Ishikawa (cell line): ENCODE results near the gene ARMH3.

ENCODE experiments used
- CEBPB ChIP-seq: IDR thresholded peaks from 2 replicates; pipeline ENCODE4 v1.6.1; 2012
- CREB1 ChIP-seq: IDR thresholded peaks from 2 replicates; pipeline ENCODE4 v1.6.1; 2012; ENCODE audit warnings: low read depth
- EGR1 ChIP-seq: IDR thresholded peaks from 2 replicates; pipeline ENCODE4 v1.6.1; 2012
- EP300 ChIP-seq: IDR thresholded peaks from 2 replicates; pipeline ENCODE4 v1.6.1; 2012; ENCODE audit warnings: borderline replicate concordance
- FOXM1 ChIP-seq: IDR thresholded peaks from 2 replicates; pipeline ENCODE4 v1.6.1; 2012; ENCODE audit warnings: low read depth, borderline replicate concordance
- NFIC ChIP-seq: IDR thresholded peaks from 2 replicates; pipeline ENCODE4 v1.6.1; 2012
- RAD21 ChIP-seq: IDR thresholded peaks from 2 replicates; pipeline ENCODE4 v1.6.1; 2012; ENCODE audit warnings: low read depth
- REST ChIP-seq: IDR thresholded peaks from 2 replicates; pipeline ENCODE4 v1.6.1; 2012; ENCODE audit warnings: low read depth, mild to moderate bottlenecking
- TAF1 ChIP-seq: IDR thresholded peaks from 2 replicates; pipeline ENCODE4 v1.6.1; 2012; ENCODE audit warnings: low read depth, mild to moderate bottlenecking
- TCF12 ChIP-seq: IDR thresholded peaks from 2 replicates; pipeline ENCODE4 v1.6.1; 2012; ENCODE audit warnings: low read depth
- TEAD4 ChIP-seq: IDR thresholded peaks from 2 replicates; pipeline ENCODE4 v1.6.1; 2012
- YY1 ChIP-seq: IDR thresholded peaks from 2 replicates; pipeline ENCODE4 v1.6.1; 2012; ENCODE audit warnings: low read depth
- ZBTB7A ChIP-seq: IDR thresholded peaks from 2 replicates; pipeline ENCODE4 v1.6.1; 2012; ENCODE audit warnings: low read depth
- TF ChIP-seq, protein P1 (sequence below): IDR thresholded peaks from 2 replicates; pipeline ENCODE4 v1.6.1; 2012
- TF ChIP-seq, protein P2 (sequence below): IDR thresholded peaks from 2 replicates; pipeline ENCODE4 v1.6.1; 2012

Gene ARMH3

DNA sequence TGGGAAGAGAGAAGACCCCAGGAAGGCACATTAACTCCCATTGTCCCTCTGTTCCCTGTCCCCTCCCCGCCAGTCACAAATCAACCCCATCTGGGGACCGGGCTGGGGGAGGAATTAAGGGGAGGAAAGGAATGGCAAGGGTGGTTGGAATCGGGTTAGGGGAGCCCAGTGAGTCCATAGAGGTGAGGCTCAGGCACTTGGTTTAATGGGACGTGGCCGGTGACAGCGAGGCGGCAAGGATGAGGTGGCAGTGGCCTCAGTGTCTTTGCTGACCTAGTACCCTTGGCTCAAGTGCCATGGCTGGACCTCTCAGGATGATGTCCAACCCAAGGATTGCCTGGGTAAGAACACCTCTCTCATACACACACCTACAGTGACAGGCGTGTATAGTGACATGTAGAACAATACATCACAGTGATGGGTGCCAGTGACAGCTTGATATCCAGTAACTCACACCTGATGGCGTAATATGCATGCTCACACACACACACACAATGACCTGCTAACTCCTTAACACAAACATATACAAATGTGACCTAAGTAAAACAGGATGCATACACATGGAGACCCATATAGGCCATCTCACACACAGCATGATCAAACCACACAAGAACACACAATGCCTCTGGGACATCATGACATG, 224.7 kb downstream of the ARMH3 start:
- TF ChIP-seq ZBTB7A (no peak), NFIC (no peak), TCF12 (no peak), CREB1 (no peak), YY1 (no peak), RAD21 (no peak), EP300 (no peak), FOXM1 (no peak), EGR1 (no peak), REST (no peak), CEBPB (no peak), TAF1 (no peak), TEAD4 (no peak)
- TF ChIP-seq, protein P1, sequence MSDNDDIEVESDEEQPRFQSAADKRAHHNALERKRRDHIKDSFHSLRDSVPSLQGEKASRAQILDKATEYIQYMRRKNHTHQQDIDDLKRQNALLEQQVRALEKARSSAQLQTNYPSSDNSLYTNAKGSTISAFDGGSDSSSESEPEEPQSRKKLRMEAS: no peak
- TF ChIP-seq, protein P2, sequence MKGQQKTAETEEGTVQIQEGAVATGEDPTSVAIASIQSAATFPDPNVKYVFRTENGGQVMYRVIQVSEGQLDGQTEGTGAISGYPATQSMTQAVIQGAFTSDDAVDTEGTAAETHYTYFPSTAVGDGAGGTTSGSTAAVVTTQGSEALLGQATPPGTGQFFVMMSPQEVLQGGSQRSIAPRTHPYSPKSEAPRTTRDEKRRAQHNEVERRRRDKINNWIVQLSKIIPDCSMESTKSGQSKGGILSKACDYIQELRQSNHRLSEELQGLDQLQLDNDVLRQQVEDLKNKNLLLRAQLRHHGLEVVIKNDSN: no peak

DNA sequence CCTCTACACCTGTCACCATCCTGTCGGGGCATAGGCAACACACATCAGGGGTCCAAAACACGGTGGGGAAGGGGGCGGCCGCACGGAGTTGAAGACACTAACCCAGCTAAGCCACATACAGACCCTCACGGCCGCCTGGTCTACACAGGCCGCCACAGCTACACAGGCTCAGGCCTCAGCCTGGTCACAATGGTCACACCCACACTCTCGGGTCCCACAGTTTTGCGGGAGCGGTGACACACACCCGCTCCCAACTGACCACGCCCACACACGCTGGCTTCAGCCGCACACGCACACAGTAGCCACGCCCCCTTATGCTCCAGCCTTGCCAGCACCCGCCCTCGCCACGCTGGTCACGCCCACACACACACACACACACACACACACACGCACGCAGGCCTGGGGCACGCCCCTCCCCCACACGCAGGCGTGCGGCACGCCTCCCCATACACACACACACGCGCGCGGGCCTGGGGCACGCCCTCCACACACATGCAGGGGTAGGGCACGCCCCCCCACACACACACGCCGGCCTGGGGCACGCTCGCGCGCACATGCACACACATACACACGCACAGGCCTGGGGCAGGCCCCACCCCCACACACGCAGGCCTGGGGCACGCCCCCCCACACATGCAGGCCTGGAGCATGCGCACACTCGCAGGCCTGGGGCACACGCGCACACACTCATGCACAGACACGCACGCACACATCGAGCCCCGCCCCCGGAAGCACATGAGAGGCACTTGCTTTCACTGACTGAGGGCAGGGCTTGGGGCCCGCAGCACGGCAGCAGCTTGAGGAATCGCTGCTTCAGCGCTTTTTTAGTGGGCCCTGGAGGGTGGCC, 225.4 kb downstream of the ARMH3 start:
- TF ChIP-seq YY1: no peak
- TF ChIP-seq, protein P1: peak; percentile 96
- TF ChIP-seq, protein P2: peak; percentile 52
- TF ChIP-seq TAF1: no peak
- no peak for TF ChIP-seq RAD21
- peak; percentile 90 for TF ChIP-seq EGR1
- no peak for TF ChIP-seq CEBPB
- peak; percentile 93 for TF ChIP-seq ZBTB7A
- peak; percentile 24; the same call in 1 of the 2 replicates for TF ChIP-seq REST
- TF ChIP-seq FOXM1: no peak
- TF ChIP-seq TEAD4: peak; percentile 66
- TF ChIP-seq CREB1: peak; percentile 49; the same call in 1 of the 2 replicates
- TF ChIP-seq EP300: no peak; the same call in 1 of the 2 replicates
- no peak for TF ChIP-seq NFIC
- TF ChIP-seq TCF12: peak; percentile 68; the same call in 1 of the 2 replicates

DNA sequence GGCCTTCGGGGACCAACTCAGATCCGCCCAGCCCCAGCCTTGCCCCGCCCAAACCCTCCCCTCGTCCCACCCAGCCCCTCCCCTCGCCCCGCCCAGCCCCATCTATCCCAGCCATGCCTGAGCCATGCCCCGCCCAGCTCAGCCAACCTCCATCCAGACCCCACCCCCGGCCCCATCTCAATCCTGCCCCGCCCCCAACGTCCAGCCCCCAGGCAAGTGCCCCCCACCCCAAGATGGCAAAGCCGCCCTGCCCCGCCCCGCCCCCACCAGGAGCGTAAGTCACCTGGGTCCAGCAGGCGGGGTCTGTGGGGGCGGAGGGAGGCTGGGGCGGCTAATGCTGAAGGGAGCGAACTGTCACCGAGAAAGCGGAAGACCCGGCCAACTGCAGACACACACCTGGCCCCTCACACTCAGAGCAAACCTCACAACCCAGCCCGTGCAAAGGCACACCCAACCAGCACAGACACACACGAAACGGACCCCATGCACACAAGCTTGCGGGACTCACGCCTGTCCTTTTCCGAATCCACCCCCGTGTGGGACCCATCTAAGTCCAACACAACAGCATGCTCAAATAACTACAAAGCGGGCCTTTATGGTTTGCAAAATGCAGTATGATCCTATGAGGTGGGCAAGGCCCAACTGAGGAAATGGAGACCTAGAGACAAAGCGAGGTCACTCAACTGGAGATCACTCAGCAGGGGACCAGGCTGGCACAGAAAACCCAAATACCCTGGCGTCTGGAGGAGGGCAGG, 226.2 kb downstream of the ARMH3 start:
- TF ChIP-seq RAD21 (no peak), EGR1 (peak; percentile 82), ZBTB7A (no peak), TAF1 (no peak), TCF12 (no peak; the same call in 1 of the 2 replicates), TEAD4 (no peak), FOXM1 (no peak), YY1 (0 out of 2 replicates have a peak, but pooled peaks have one; percentile 26), EP300 (no peak), CEBPB (no peak), REST (no peak), NFIC (no peak), CREB1 (no peak)
- TF ChIP-seq, protein P1: no peak
- TF ChIP-seq, protein P2: 0 out of 2 replicates have a peak, but pooled peaks have one; percentile 18
